D341Med (cell line): Measurements from ENCODE around the gene KCNS1.

ENCODE experiments used
- DNase-seq: peaks from one replicate; pipeline ENCODE4 v3.0.0; 2012; ENCODE audit warnings: low spot score

Gene KCNS1

DNA sequence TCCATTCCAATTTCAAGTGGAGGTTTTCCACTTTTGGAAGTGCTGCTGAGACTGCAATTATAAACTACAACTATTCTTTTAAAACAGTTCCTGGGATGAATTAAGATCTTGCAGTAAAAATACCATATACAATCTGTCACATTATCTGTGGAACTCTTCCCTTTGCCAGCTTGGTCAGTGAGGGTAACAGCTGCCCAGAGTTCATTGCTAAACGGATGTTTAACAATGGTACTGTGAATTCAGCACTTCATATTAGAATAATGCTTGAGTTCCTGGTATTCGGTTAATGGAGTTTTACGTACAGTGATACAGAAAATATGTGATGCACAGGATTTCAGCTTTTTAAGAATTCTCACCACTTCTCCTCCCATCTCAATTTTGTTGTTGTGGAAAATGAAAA lies 51.5 kb downstream of the KCNS1 start:
- DNase-seq: no peak

- no peak for DNase-seq
Observed at GRCh38 chr20:45047581-45048119, 53.3 kb downstream of the KCNS1 start.

DNA sequence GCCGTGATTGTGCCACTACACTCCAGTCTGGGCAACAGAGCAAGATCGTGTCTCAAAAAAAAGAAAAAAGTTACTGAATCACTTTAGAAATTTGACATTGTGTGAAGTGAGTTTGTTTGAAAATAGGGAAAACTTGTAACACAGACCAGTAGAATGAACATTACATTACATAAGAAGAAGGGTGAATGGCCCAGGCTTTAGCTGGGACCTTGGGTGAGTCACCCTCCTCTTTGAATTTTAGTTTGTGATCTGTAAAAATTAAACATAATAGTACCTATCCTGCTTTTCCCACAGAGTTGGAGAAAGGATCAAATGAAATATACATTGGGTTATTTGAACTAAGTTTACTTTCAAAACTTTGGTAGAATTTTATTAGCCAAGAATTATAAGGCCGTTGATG lies 56.3 kb downstream of the KCNS1 start:
- no peak for DNase-seq

- DNase-seq: peak; percentile 69
Observed at GRCh38 chr20:45044084-45044573, 56.8 kb downstream of the KCNS1 start.

- DNase-seq: no peak
Observed at GRCh38 chr20:45042978-45043377, 57.9 kb downstream of the KCNS1 start.
